Pancreas (tissue), 10 donors: Measurements from ENCODE around the gene RAP2B. TPM values are rescaled to one million over a fixed set of nuclear protein-coding genes. Genes with fewer than 3 reads are reported as not detected.
A peak's percentile ranks its signal among the peaks of the same experiment; 100 is the strongest.

Source experiments
- ATAC-seq, 4 donors: fragments of 200-7000 bp; cut with Tn5 transposase; one replicate each; pipeline versions ENCODE4 v1.8.0 to v1.9.1; 2020; ENCODE audit warnings: mild to moderate bottlenecking in 4 of 4, moderate library complexity in 4 of 4
- DNase-seq, 6 donors: peaks; one replicate each; pipeline ENCODE4 v3.0.0-alpha.2; 2020
- FAIRE-seq: peaks from 2 replicates; lab custom pipeline; 2012; peaks lifted over from hg19 to GRCh38; lab: Jason Lieb, UNC
- H3K27ac ChIP-seq, 4 donors: fragments of 200-600 bp; sonication (generic); 1 replicate in 3 of 4; 2 replicates in 1 of 4; pipeline versions ENCODE4 v1.5.0 to v1.8.0; 2020
- H3K27me3 ChIP-seq, 4 donors: fragments of 200-600 bp; one replicate each; pipeline ENCODE4 v1.8.0; 2021
- H3K36me3 ChIP-seq, 3 donors: fragments of 200-600 bp; sonication (generic) in 1 of 3; one replicate each; pipeline versions ENCODE4 v1.5.0 to v1.8.0; 2020 to 2021
- H3K4me1 ChIP-seq, 3 donors: fragments of 200-600 bp; one replicate each; pipeline ENCODE4 v1.8.0; 2021
- H3K4me3 ChIP-seq, 4 donors: fragments of 200-600 bp; sonication (generic) in 2 of 4; one replicate each; pipeline versions ENCODE4 v1.5.0 to v1.8.0; 2020 to 2021
- H3K9me3 ChIP-seq, 4 donors: fragments of 200-600 bp; one replicate each; pipeline ENCODE4 v1.8.0; 2021
- WGBS, 2 donors: extraction: QIAGEN DNeasy Blood & Tissue Kit; methylation state at CpG; one replicate each; pipeline ENCODE4 v1.1.7; 2013; 5-methylcytosine and 5-hydroxymethylcytosine counted together
- intact Hi-C, 3 donors: fragments of 100-400 bp; cut with DNase I; formaldehyde crosslinking; loops; one replicate each; pipeline versions ENCODE4 v1.11.1 to v1.14.2; 2022
- polyA plus RNA-seq, 2 donors: library from polyadenylated mRNA; stranded (reverse); fragments of 200-250 nt; gene quantifications; one replicate each; pipeline ENCODE4 v1.2.3, GENCODE V29; 2013
- total RNA-seq, 6 donors: library from RNA; stranded (reverse); fragmentation: NEBNext Ultra II Directional in 4 of 6; extraction: Animal tissue kit (Norgen Biotek cat#: 25700) in 4 of 6; gene quantifications; one replicate each; pipeline versions ENCODE4 v1.2.1 to v1.2.4, GENCODE V29; 2021 to 2023
- TF ChIP-seq, protein P1 (sequence below), 4 donors: fragments of 200-600 bp; sonication (generic) in 3 of 4; IDR thresholded peaks; one replicate each; pipeline versions ENCODE4 v1.5.0 to v1.8.0; 2021; ENCODE audit warnings: antibody characterized with exemption in 4 of 4
- donor health status: healthy with polysubstance abuse.
- donor health status: DM: no; HTN: no; CAD: no; lungs with moderate emphysema.
- donor health status: DM: no; HTN: no; CAD: no.
- donor health status: control.
- donor health status: control.
- donor health status: Bipolar disorder and iron deficiency.
- donor health status: DM: yes; HTN: yes; CAD: no.
- donor health status: DM: no; HTN: no; CAD: no.
- donor health status: DM: no; HTN: no; CAD: no.
- donor health status: DM: yes; HTN: yes; CAD: no.

The RAP2B gene
- total and polyA plus RNA-seq, 8 donors = 1.6 to 7.9 (median 3.0) TPM

GRCh38 chr3:153162513-153163392 lies 727 bp downstream of the RAP2B start:
- TF ChIP-seq, protein P1, sequence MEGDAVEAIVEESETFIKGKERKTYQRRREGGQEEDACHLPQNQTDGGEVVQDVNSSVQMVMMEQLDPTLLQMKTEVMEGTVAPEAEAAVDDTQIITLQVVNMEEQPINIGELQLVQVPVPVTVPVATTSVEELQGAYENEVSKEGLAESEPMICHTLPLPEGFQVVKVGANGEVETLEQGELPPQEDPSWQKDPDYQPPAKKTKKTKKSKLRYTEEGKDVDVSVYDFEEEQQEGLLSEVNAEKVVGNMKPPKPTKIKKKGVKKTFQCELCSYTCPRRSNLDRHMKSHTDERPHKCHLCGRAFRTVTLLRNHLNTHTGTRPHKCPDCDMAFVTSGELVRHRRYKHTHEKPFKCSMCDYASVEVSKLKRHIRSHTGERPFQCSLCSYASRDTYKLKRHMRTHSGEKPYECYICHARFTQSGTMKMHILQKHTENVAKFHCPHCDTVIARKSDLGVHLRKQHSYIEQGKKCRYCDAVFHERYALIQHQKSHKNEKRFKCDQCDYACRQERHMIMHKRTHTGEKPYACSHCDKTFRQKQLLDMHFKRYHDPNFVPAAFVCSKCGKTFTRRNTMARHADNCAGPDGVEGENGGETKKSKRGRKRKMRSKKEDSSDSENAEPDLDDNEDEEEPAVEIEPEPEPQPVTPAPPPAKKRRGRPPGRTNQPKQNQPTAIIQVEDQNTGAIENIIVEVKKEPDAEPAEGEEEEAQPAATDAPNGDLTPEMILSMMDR (IDR thresholded peaks at IDR 0.05) = no peak
- no peaks in the 10 kb centered on the region for H3K27me3 ChIP-seq
- no peaks in the 10 kb centered on the region for H3K9me3 ChIP-seq
- intact Hi-C loops = no loop called here
- WGBS, 2 donors = 0 to 1% methylated on average over 85 to 86 of the region's 86 CpGs
- FAIRE-seq (no peak), DNase-seq (peak in 5 of 6 donors; percentile 21 to 79 (median 38)), ATAC-seq (peak; percentile 0 to 16 (median 2))
- peak overlapping the region; percentile 80 to 93 (median 91) for H3K4me3 ChIP-seq
- peak overlapping the region; percentile 90 to 97 (median 95) for H3K27ac ChIP-seq
- no peaks in the 10 kb centered on the region for H3K36me3 ChIP-seq
- H3K4me1 ChIP-seq = peaks cover 6 to 16% (median 13%) of the 10 kb centered on the region in 3 donors

- DNase-seq = no peak
- 4 to 9% methylated on average over 9 of the region's 9 CpGs for WGBS, 2 donors
- Histone ChIP-seq H3K9me3 (no peaks in the 10 kb centered on the region), H3K27me3 (no peaks in the 10 kb centered on the region), H3K4me3 (peak overlapping the region; percentile 80 to 93 (median 91)), H3K36me3 (no peaks in the 10 kb centered on the region), H3K4me1 (peaks cover 6 to 16% (median 13%) of the 10 kb centered on the region in 3 donors), H3K27ac (peak overlapping the region in 2 of 4 donors; percentile 96 to 97)
- no peak for FAIRE-seq
- TF ChIP-seq, protein P1 (IDR thresholded peaks at IDR 0.05) = no peak
- intact Hi-C loops = no loop called here
- no peak for ATAC-seq
Measured at GRCh38 chr3:153163393-153163724, 1.3 kb downstream of the RAP2B start.

DNA sequence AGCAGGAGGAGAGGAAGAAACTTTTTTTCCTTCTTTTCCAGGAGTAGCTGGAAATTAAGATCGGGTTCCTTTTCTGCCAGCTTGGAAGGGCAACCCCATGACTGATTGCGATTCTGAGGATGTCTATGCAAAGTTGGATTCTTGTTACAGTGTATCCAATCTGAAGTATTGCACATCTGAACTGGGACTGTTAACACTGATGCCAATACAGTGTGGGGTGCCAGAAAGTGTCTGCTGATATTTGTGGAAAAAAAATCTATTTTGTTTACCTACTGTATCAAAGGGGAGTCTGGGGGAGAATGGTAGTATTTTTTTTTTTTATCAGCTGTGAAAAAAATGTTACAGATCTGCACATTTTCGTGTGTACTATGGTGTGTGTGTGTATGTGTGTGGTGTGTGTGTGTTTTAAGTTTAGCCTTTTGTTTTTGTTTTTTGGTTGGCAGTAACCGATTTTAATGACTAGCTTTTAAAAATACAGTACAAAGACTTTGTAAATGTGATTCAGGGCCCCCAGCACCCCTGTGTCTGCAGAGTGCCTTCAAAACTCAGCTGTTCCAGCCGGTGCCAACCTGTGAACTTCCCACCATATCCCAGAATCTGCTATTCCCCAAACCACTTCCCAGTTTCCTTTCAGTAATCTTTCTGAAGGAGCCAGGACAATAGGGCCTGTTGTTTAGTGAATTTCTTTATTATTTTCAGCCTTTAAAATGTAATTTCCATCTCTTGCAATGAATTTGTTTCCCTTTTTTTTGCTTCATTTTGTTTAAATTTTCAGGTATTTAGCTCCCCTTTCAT lies 1.9 kb downstream of the RAP2B start:
- WGBS, 2 donors = 24% methylated on average over 5 of the region's 5 CpGs
- intact Hi-C loops = no loop called here

GRCh38 chr3:153165261-153165681 lies 3.2 kb downstream of the RAP2B start:
- peaks cover 6 to 16% (median 13%) of the 10 kb centered on the region in 3 donors for H3K4me1 ChIP-seq
- ATAC-seq (no peak), FAIRE-seq (no peak), DNase-seq (no peak)
- TF ChIP-seq, protein P1 (IDR thresholded peaks at IDR 0.05) = no peak
- intact Hi-C loops = no loop called here
- H3K36me3 ChIP-seq = no peaks in the 10 kb centered on the region
- peak overlapping the region in 1 of 4 donors; percentile 90 for H3K4me3 ChIP-seq
- H3K27me3 ChIP-seq = no peaks in the 10 kb centered on the region
- H3K27ac ChIP-seq = no peak overlapping the region
- no peaks in the 10 kb centered on the region for H3K9me3 ChIP-seq

More for the DNA sequence above, 1.9 kb downstream of the RAP2B start:
- H3K27ac ChIP-seq = peak overlapping the region in 2 of 4 donors; percentile 96 to 97
- H3K4me1 ChIP-seq = peaks cover 6 to 16% (median 13%) of the 10 kb centered on the region in 3 donors
- DNase-seq = no peak
- no peaks in the 10 kb centered on the region for H3K36me3 ChIP-seq
- no peaks in the 10 kb centered on the region for H3K9me3 ChIP-seq
- TF ChIP-seq, protein P1 (IDR thresholded peaks at IDR 0.05) = no peak
- no peaks in the 10 kb centered on the region for H3K27me3 ChIP-seq
- no peak for FAIRE-seq
- no peak for ATAC-seq
- peak overlapping the region; percentile 80 to 93 (median 91) for H3K4me3 ChIP-seq
